HG02885 (cell line): Measurements from ENCODE around the gene TMA7.
"Not testable (repeated sequence)": the region's sequence is repeated elsewhere in the genome, so short reads cannot be mapped to it uniquely, and the experiment has no call there.

Experiments used
- ATAC-seq: cut with Tn5 transposase; IDR thresholded peaks from one replicate; pipeline ENCODE4 v1.9.1; 2021; ENCODE audit warnings: mild to moderate bottlenecking; ENCODE audit not compliant: unreplicated experiment, poor library complexity

TMA7 gene

GRCh38 chr3:48482822-48483221 lies 42.8 kb downstream of the TMA7 start:
- ATAC-seq, result not testable (repeated sequence)

GRCh38 chr3:48486952-48487351 lies 46.9 kb downstream of the TMA7 start:
- ATAC-seq, result no peak

GRCh38 chr3:48492461-48493202 lies 52.6 kb downstream of the TMA7 start:
- no peak for ATAC-seq

GRCh38 chr3:48493203-48493501 lies 53.1 kb downstream of the TMA7 start:
- ATAC-seq, result no peak
